ENCODE data around the gene ROCK2. TPM values are rescaled to one million over a fixed set of nuclear protein-coding genes. Genes with fewer than 3 reads are reported as not detected.

Gene ROCK2
- total and polyA plus RNA-seq, 8 donors: 49.4 to 61.5 (median 58.8) TPM

DNA sequence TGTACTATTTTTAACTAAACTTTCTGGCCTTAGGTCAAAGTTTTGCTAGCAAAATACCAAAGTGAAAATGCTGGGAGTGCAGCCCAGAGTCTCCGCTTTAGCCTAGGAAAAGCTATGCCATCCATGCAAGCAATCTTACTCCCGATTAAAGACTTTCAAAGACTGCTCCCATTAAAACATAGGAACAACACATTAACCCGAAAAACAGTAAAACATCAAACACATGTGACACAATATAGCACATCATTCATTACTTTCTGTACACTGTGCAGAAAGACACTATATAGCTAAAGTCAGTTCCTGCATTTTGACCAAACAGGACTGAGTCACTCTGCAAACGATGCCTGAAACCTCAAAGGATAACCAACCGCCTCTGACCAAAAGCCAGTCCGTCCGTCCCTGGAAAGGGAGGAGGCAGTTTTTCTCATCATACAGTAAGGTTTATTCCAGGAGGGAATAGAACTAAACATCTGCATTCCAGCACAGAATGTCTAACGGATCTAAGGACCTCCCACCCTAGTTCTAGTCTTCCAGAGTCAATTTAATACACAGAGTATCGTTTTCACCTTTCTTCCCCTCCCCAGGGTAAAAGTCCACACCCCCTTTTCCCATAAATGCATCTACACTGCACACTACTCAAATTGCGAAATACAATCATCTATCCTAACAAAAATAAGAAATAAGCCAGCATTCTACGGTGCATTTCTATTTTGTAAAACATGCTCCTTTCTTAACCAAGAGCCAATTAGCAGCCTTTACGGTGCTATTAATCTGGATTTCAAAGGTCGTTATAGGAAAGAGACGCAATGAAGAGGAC is 1.7 kb downstream of the ROCK2 start:
- H3K36me3 ChIP-seq: no peaks in the 10 kb centered on the region
- DNase-seq (peak in 2 of 4 donors; percentile 19 to 32), ATAC-seq (peak; percentile 35)
- H3K4me3 ChIP-seq: peak overlapping the region; percentile 88 to 93
- no peaks in the 10 kb centered on the region for H3K27me3 ChIP-seq
- peak overlapping the region; percentile 97 to 98 for H3K27ac ChIP-seq
- peaks cover 6 to 66% of the 10 kb centered on the region in 2 donors for H3K4me1 ChIP-seq
- intact Hi-C loops (cut with DNase I): no loop called here
- TF ChIP-seq, protein P1, sequence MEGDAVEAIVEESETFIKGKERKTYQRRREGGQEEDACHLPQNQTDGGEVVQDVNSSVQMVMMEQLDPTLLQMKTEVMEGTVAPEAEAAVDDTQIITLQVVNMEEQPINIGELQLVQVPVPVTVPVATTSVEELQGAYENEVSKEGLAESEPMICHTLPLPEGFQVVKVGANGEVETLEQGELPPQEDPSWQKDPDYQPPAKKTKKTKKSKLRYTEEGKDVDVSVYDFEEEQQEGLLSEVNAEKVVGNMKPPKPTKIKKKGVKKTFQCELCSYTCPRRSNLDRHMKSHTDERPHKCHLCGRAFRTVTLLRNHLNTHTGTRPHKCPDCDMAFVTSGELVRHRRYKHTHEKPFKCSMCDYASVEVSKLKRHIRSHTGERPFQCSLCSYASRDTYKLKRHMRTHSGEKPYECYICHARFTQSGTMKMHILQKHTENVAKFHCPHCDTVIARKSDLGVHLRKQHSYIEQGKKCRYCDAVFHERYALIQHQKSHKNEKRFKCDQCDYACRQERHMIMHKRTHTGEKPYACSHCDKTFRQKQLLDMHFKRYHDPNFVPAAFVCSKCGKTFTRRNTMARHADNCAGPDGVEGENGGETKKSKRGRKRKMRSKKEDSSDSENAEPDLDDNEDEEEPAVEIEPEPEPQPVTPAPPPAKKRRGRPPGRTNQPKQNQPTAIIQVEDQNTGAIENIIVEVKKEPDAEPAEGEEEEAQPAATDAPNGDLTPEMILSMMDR (IDR thresholded peaks at IDR 0.05): no peak
- no peaks in the 10 kb centered on the region for H3K9me3 ChIP-seq

DNA sequence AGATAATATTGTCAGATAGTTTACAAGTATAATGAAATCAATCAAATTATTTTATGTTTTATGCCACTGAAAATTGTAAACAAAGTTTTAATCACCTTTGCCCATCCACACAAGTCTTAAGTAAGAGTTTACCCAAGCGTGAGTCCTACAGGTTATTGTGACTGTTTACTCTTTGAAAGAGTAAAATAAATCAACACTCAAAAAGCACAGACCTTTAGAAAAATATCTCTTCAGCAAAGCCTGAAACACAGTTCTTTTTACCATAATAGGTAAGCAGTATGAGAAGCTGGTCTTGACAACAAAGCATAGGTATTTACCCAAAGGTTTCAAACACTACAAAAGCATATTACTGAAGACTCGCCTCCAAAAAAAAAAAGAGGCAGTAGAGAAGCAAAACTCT is 3.7 kb downstream of the ROCK2 start:
- intact Hi-C loops (cut with DNase I): no loop called here
- no peak for DNase-seq
- TF ChIP-seq, protein P1 (IDR thresholded peaks at IDR 0.05): no peak
- ATAC-seq: no peak
- H3K36me3 ChIP-seq: no peaks in the 10 kb centered on the region
- peak overlapping the region in 1 of 2 donors; percentile 98 for H3K27ac ChIP-seq
- no peaks in the 10 kb centered on the region for H3K9me3 ChIP-seq
- no peak overlapping the region for H3K4me3 ChIP-seq
- H3K27me3 ChIP-seq: no peaks in the 10 kb centered on the region
- H3K4me1 ChIP-seq: peaks cover 6 to 57% of the 10 kb centered on the region in 2 donors

DNA sequence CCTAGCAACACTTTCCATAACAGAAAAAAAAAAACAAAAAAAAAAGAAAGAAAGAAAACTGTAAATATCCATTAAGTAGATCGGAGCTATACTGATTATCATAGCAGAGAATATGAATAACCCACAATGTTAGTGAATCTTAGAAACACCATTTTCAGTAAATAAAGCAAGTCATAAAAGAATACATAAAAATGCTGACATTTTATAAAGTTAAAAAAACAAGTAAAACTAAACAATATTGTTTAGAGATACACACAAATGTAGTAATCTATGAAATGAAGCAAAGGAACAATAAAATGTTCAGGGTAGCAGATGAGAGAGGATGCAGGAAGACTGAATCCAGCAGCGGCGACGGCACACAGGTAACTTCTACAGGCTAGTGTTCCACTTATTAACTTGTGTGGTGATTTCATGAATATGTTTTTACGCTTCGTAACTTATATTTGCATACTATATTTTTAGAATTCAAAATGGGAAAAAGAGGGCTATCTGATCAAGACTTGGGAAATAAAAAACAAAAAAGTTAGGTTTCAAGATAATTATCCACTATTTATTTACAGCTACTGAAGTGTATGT is 4.8 kb downstream of the ROCK2 start:
- H3K27ac ChIP-seq: no peak overlapping the region
- H3K4me1 ChIP-seq: peaks cover 6 to 51% of the 10 kb centered on the region in 2 donors
- ATAC-seq: no peak
- DNase-seq: no peak
- no peaks in the 10 kb centered on the region for H3K27me3 ChIP-seq
- intact Hi-C loops (cut with DNase I): no loop called here
- no peak overlapping the region for H3K4me3 ChIP-seq
- no peaks in the 10 kb centered on the region for H3K9me3 ChIP-seq
- TF ChIP-seq, protein P1 (IDR thresholded peaks at IDR 0.05): no peak
- H3K36me3 ChIP-seq: no peaks in the 10 kb centered on the region

DNA sequence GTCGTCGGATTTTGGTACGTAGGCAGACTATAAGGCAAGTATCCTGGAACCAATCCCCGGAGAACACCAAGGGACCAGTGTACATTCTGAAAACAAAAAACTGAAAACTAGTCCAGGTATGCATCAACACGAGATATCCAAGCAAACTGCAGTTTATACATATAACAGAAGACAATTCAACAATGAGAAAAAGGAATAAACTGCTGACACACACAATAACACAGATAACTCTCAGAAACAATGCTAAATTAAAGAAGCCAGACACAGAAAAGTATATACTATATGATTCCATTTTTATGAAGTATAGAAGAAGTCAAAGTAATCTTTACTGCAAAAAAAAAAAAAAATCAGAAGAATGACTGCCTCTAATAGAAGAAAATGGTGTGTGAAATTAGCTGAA is 5.9 kb downstream of the ROCK2 start:
- intact Hi-C loops (cut with DNase I): no loop called here
- no peaks in the 10 kb centered on the region for H3K36me3 ChIP-seq

DNA sequence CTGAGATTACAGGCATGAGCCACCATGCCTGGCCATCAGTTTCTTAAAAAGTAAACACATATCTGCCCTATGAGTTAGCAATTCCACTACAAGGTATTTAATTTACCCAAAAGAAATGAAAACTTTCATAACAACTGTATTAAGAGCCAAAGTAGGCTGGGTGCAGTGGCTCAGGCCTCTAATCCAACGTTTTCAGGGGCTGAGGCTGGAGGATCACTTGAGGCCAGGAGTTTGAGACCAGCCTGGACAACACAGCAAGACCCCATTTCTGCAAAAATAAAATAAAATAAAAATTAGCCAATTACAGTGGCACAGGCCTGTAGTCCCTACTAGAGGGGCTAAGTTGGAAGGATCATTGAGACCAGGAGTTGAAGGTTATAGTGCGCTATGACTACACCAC is 6.5 kb downstream of the ROCK2 start:
- H3K27me3 ChIP-seq: no peaks in the 10 kb centered on the region
- peaks cover 6 to 45% of the 10 kb centered on the region in 2 donors for H3K4me1 ChIP-seq
- no peaks in the 10 kb centered on the region for H3K9me3 ChIP-seq
- no peaks in the 10 kb centered on the region for H3K36me3 ChIP-seq
- no peak overlapping the region for H3K27ac ChIP-seq
- ATAC-seq (no peak), DNase-seq (no peak)
- intact Hi-C loops (cut with DNase I): no loop called here
- TF ChIP-seq, protein P1 (IDR thresholded peaks at IDR 0.05): no peak
- H3K4me3 ChIP-seq: no peak overlapping the region

More for the DNA sequence above, 5.9 kb downstream of the ROCK2 start:
- Histone ChIP-seq H3K4me1 (peaks cover 6 to 51% of the 10 kb centered on the region in 2 donors), H3K27ac (no peak overlapping the region), H3K27me3 (no peaks in the 10 kb centered on the region), H3K9me3 (no peaks in the 10 kb centered on the region), H3K4me3 (no peak overlapping the region)
- ATAC-seq (no peak), DNase-seq (no peak)
- TF ChIP-seq, protein P1 (IDR thresholded peaks at IDR 0.05): no peak

Data from left lung (tissue), 10 donors.